SW480 (cell line): ENCODE measurements around the gene HRH4.

Experiments used
- DNase-seq: peaks from one replicate; pipeline ENCODE4 v3.0.0-alpha.2; 2016; ENCODE audit warnings: low spot score

HRH4 gene

GRCh38 chr18:24509435-24509834 is 49.0 kb downstream of the HRH4 start:
- DNase-seq, result no peak

- DNase-seq, result peak; percentile 23
Observed at GRCh38 chr18:24514439-24514838, 54.0 kb downstream of the HRH4 start.

GRCh38 chr18:24515721-24516120 is 55.3 kb downstream of the HRH4 start:
- DNase-seq, result no peak

- no peak for DNase-seq
Observed at GRCh38 chr18:24516261-24516660, 55.8 kb downstream of the HRH4 start.

- DNase-seq, result no peak
Observed at GRCh38 chr18:24517554-24517953, 57.1 kb downstream of the HRH4 start.

GRCh38 chr18:24518596-24518995 is 58.2 kb downstream of the HRH4 start:
- no peak for DNase-seq
